Activated CD8-positive, alpha-beta memory T cell treated with anti-CD3 and anti-CD28 coated beads, Interleukin-2, amount 50 U/mL, for 1 hour (primary cell): ENCODE measurements around the gene NDUFS3.
"Not testable (repeated sequence)": the region's sequence is repeated elsewhere in the genome, so short reads cannot be mapped to it uniquely, and the experiment has no call there.

Experiments
- DNase-seq: peaks from one replicate; pipeline ENCODE4 v3.0.0-alpha.2; 2020; ENCODE audit errors: extremely low read depth

NDUFS3 gene

DNA sequence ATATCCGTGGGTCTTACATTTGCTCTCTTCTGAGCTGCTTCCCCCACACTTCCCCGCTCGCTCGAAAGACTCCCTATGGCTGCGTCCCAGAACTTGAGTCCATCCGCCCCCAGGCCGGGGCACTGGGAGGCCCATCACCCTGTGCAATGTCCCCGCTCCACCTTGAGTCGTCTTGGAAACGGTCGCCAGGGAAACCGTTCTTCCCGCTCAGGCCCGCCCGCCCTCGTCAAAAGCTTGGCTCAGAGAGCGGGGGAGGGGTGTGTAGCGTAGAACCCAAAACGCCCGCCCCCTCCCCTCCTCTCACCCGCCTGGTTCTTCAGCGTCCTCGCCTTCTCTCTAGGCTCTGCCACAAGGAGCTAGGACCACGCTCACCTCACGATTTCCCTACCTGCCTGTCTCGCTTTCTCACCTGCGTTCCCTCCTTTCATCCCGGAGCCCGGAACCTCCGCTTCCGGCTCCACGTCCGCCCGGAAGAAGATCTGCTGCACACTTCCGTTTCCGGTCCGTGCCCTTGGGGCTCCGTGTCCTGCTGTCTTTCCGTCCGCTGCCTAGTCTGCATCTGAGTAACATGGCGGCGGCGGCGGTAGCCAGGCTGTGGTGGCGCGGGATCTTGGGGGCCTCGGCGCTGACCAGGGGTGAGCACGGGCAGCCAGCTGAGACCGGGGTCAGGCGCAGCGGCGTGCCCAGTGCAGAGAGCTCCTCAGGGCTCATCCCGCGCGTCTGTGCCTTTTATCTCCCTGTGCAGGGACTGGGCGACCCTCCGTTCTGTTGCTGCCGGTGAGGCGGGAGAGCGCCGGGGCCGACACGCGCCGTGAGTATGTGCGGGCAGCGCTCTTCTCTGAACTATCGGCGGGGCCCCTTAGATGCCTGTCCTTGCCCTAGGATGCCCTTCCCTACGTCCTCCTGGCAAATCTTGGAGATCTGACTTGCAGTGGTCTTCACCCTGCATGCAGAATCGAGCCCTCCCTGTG, at the start of gene NDUFS3, which contains the start of gene KBTBD4:
Gene NDUFS3, plus strand, starts transcription at position 551 of the 971 bp plus-strand sequence. Its CDS starts 18 bp downstream, at position 569.
Gene KBTBD4, minus strand, starts transcription at position 447 of the 971 bp plus-strand sequence. Its CDS starts 19 bp downstream, at position 428.
- peak; percentile 80 for DNase-seq

GRCh38 chr11:47529951-47530350, 48.9 kb upstream of the NDUFS3 start:
- DNase-seq, result no peak

DNA sequence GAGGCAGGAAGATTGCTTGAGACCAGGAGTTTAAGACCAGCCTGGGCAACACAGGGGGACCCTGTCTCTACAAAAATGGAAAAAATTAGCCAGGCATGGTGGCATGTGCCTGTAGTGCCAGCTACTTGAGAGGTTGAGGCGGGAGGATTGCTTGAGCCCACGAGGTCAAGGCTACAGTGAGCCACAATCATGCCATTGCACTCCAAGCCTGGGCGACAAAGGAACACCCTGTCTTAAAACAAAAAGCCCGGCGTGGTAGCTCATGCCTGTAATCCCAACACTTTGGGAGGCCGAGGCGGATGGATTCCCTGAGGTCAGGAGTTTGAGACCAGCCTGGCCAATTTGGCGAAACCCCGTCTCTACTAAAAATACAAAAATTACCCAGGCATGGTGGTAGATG, 48.2 kb upstream of the NDUFS3 start:
- DNase-seq, result not testable (repeated sequence)

- DNase-seq, result no peak
Measured at GRCh38 chr11:47531666-47532065, 47.2 kb upstream of the NDUFS3 start.

GRCh38 chr11:47532597-47533213, 46.2 kb upstream of the NDUFS3 start:
- no peak for DNase-seq

DNA sequence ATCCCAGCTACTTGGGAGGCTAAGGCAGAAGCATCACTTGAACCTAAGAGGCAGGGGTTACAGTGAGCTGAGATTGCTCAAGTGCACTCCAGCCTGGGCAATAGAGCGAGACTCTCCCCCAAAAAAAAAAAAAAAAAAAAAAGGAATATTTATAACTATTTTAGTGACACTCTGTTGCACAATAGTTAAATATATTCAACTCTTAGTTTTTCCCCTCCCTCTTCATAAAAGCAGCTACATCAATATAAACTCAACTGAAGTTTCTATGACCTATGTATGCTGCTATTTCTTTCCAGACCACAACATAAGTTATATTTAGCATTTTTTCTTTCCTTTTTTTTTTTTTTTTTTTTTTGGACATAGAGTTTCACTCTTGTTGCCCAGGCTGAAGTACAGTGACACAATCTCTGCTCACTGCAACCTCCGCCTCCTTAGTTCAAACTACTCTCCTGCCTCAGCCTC, 45.2 kb upstream of the NDUFS3 start:
- no peak for DNase-seq

DNA sequence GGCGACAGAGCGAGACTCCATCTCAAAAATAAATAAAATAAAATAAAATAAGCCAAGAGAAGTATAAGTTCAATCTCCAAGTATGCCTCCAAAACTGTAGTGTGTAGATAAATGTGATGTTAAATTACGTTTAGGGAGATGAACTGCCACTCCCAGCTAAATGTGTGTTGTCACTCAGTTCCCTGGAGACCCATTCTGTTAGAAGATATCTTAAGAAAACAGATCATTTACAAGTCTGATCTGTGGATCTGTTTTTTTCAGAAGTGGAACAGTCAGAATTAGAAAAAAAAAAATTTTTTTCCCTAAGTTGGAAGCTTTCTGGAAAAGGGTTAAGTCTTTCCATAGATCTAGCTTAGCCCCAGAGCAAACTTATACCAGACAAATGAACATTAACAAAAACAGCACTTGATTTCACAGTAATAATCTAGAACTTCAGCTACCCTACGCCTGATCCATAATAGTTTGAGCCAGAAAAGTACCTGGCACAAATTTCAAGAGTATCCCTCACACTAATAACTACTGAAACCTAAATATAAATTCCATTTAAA, 44.1 kb upstream of the NDUFS3 start:
- DNase-seq, result no peak

DNA sequence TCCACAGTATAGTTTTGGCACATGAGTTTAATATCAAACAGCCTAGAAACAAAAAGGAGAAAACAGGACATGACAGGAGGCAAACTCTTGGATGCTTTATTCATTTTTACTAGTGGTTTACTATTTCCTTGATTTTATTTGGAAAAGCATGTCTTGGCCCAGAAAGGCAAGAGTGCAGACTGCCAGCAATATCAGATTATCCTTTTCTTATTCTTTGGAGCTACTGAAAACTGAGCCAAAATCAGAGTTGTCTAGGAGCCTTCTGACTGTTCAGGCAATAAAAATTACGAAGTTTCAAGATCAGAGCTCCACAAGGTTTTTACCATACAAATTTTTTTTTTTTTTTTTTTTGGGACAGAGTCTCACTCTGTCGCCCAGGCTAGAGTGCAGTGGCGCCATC, 42.0 kb upstream of the NDUFS3 start:
- no peak for DNase-seq

GRCh38 chr11:47538741-47539565, 39.9 kb upstream of the NDUFS3 start:
- DNase-seq, result no peak

DNA sequence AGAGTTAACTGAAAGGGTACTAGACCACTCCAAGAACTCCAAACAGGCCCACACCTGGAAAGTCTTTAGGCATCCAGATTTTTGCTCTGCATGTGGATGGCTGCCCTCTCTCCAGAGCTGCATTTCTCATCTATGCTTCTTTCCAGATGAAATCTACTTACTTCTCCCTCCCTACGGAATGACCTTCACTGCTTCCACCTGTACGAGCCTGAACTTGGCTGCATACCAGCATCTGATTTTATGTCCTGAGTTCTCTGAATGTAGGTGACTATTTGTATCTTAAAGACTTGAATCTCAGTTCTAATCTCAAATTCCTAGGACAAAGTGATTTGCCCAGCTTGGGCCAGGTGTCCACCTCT, 39.2 kb upstream of the NDUFS3 start:
- DNase-seq, result no peak

GRCh38 chr11:47541070-47541469, 37.8 kb upstream of the NDUFS3 start:
- DNase-seq, result no peak

GRCh38 chr11:47545298-47545697, 33.6 kb upstream of the NDUFS3 start:
- DNase-seq, result no peak

- DNase-seq, result not testable (repeated sequence)
Measured at GRCh38 chr11:47546274-47546673, 32.6 kb upstream of the NDUFS3 start.

GRCh38 chr11:47550288-47551047, 28.4 kb upstream of the NDUFS3 start:
- no peak for DNase-seq

- no peak for DNase-seq
Measured at GRCh38 chr11:47551086-47551485, 27.8 kb upstream of the NDUFS3 start.

- no peak for DNase-seq
Measured at GRCh38 chr11:47552056-47552565, 26.8 kb upstream of the NDUFS3 start.

DNA sequence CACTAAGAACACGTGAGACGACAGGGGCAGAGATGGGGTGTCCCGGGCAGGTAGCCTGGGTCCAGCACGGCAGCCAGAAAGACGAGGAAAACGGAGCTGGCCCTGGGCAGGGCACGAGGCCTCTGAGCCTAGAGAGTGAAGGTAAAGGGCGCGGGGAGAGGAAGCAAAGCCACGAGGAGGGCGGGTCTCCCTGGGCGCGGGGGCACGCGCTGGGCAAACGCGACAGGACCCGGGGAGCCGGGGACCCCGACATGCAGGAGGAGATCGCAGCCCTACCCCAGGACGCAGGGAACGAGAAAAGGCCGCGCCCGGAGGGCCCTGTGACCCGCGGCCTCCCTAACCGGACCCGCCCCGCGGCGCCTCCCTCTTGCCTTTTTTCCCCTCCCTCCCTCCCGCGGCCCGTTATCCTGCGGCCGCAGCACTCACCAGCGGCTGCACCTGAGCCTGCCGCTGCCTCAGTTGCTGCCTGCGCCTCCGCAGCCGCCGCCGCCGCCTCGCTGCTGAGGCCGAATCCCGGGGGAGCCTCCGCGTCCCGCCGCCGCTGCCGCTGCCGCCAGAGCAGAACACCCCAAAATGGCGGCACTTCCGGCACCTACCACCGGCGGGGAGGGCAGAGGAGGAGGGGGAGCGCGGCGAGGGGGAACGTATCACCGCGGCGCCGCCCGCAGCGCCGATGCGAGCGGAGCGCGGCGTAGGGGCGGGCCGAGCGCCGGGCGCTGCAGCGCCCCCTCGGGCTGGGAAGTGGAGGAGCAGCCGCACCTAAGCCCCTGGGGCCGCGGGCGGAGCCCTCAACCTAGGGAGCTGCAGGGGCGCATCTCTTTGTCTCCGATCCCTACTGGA, 26.1 kb upstream of the NDUFS3 start, which contains the start of gene CELF1:
Gene CELF1, minus strand, starts transcription at position 567 of the 840 bp plus-strand sequence. CDS start 53,609 bp downstream, outside the sequence.
- DNase-seq, result peak; percentile 73

- no peak for DNase-seq
Measured at GRCh38 chr11:47553406-47553743, 25.5 kb upstream of the NDUFS3 start.

- not testable (repeated sequence) for DNase-seq
Measured at GRCh38 chr11:47557004-47557403, 21.9 kb upstream of the NDUFS3 start.

- no peak for DNase-seq
Measured at GRCh38 chr11:47558695-47559094, 20.2 kb upstream of the NDUFS3 start.
